ENCODE results near the gene NOXO1.
A peak's percentile ranks its signal among the peaks of the same experiment; 100 is the strongest.

The NOXO1 gene

GRCh38 chr16:2009791-2010510 lies 28.7 kb upstream of the NOXO1 start, which contains the start of gene ZNF598:
Gene ZNF598, minus strand, starts transcription at chr16:2009821.
- peak; percentile 69 for DNase-seq

- DNase-seq = no peak
Measured at GRCh38 chr16:2009164-2009711, 28.0 kb upstream of the NOXO1 start.

DNA sequence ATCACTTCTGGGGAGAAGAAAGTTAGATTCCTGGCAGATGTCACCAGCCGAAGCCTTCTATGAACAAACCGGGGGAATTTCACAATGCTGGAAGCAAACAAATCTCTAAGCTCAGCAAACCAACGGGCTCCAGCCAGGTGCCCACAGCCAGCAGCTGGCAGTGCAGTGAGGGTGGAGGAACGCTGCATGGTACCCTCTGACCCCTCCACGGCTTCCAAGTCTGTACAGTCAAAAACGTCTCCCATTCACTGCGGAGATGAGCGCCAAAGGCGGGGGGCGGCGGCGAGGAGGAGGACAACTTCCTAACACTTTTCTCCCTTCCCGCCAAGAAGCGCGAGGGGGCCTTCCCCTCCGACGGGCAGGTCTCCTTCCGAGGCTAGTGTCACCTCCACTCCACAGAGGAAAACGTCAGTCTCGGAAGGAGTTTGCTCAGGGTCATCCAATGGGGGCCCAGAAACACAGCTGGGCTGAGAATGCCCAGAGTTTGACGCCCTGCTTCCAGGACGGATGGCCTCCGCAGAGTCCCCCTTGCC lies 27.4 kb upstream of the NOXO1 start:
- DNase-seq = peak; percentile 5

DNA sequence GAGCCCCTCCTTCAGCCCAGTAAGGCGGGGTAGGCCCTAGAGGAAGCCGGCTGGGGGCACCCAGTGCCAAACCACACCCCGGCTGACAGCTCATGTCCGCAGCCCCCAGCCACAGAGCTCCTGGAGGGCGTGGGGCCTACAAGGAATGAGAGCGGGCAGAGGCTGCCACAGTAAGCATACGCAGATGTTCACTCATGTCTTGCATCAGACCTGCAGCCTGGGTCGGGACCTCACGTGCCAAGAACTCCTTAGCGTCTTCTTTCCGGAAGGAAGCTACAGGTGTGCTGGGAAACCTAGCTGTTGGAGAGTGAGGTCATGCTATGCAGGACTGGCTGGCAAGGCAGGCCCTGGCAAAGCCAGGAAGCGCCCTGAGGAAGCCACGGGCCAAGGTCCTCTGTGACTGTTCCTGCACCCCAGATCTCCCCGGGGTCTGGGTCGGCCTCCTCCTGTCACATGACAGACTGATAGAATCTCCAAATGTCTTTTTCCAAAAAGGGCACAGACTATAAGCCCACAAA lies 26.8 kb upstream of the NOXO1 start:
- DNase-seq = no peak

GRCh38 chr16:2007081-2007836 lies 26.0 kb upstream of the NOXO1 start:
- no peak for DNase-seq

GRCh38 chr16:2006317-2006716 lies 25.0 kb upstream of the NOXO1 start:
- DNase-seq = no peak

DNA sequence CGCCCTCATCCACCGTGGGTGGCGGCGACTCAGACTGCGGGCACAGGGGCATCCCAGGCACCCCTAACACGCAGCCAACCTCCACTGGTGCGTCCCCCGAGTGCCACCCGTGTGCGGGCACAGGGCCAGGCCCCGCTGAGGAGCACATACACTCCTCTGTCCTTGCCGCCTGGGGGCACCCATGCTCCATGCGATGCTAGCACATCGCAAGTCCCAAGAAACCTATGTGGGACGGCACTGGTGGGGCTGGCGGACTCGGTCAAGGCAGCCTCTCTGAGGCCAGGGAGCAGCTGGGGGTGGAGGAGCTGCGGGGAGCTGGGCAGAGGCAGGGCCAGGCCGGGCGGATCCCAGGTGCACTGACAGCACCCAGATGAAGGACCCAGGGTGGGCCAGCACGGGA lies 24.4 kb upstream of the NOXO1 start:
- DNase-seq = no peak

- DNase-seq = no peak
Measured at GRCh38 chr16:2004795-2005517, 23.7 kb upstream of the NOXO1 start.

GRCh38 chr16:2003827-2004641 lies 22.8 kb upstream of the NOXO1 start:
- peak; percentile 73 for DNase-seq

DNA sequence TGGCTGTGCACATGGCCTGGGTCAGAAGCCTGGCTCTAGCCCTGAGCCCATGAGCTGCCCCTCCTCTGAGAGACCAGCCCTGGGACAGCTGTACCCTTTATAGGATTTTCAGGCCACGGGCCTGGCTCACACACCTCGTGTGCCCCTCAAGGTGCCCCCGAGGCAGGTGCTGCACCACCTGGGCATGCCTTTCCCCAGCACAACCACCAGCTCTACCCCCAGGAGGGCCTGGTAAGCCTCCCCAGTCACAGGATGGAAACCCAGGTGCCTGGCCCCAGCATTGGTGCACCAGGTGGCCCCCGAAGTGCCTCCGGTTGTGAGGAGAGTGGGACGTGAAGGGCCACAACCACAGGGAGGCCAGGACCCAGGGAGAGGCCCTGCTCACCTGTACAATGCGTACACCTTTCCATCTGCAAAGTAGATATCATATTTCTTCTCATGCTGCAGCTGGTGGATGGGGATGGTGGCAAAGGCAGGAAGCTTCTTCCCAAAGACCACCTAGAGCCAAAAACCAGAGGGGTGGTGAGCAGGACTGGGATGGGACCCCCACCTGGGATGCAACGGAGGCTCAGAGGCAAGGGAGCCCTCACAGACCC lies 22.1 kb upstream of the NOXO1 start:
- no peak for DNase-seq

DNA sequence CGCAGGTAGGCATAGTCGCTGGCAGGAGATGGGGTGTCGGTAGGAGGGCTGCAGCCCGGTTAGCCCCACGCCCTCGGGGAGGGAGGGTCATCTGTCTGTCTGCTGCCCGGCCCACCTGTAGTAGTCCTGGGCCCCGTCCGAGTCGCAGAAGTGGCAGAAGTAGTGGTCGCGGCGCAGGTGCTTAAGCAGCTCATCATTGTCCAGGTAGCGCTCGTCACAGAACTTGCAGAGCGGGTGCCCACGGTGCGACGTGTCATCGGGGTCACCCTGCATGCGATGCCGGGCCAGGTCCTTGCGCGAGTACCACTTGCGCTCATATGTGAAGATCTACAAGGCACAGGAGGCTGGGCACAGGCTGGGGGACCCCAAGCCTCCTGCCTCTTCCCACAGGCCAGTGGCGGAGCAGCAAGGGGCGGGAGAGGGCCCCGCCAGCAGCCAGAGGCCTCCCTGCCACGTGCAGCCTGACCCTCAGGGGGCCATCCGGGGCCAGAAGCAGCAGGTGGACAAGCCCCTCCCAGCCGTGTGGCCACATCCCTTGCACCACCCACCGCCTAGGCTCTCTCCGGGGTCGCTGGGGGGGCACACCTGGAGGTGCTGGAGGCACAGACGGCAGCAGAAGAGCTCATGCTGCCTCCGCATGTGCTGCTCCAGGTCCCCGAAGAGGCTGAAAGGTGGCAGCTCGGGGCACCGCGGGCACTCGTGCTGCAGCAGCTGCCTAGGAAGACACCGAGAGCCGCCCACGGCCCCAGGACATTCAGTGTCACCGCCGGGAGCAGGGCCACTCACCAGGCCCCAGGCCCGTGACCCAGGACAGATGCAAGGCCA lies 21.3 kb upstream of the NOXO1 start:
- DNase-seq = no peak

DNA sequence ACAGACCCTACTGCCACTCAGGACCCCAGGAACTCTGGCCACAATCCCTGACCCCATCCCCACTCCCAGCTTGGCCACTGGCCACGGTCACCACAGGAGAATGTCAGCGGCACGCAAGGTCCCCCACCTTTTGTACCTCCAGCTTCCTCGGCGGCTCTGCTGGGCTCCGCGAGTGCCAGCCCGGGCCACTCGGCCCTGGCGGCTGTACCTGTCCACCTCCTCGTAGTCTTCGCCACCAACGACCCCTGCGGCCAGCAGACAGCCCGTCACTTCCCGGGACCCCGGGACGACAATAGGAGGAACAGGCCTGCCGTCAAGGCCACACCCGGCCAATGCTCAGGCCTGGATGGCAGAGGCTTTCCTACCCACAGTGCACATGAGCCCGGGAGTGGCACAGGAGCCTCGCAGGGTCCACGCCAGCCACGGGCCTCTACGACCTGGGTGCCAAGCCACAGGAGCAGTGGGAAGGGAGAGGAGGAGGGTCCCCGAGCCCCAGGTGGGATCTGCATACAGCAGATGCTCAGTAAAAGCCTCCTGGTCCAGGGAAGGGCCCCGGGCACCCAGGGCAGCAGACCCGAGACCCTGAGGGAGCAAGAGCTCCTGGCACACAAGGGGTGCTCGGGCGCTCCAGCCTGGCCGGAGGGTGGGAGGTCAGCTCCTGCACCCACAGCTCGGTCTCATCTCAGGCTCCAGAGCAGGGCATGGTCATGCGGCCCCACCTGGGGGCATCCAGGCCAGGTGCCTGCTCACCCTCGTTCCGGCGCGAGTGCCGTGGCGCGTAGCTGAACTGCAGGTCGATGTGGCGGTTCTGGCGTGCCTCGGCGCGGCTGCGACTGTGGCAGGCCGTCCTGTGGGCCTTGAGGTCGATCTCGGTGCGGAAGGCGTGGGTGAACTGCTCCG lies 20.4 kb upstream of the NOXO1 start:
- DNase-seq = no peak

- DNase-seq = no peak
Measured at GRCh38 chr16:2001035-2001434, 19.8 kb upstream of the NOXO1 start.

- no peak for DNase-seq
Measured at GRCh38 chr16:1999866-2000514, 18.7 kb upstream of the NOXO1 start.

GRCh38 chr16:1998852-1999801 lies 17.9 kb upstream of the NOXO1 start:
- DNase-seq = no peak

GRCh38 chr16:1998360-1998835 lies 17.1 kb upstream of the NOXO1 start:
- DNase-seq = no peak

DNA sequence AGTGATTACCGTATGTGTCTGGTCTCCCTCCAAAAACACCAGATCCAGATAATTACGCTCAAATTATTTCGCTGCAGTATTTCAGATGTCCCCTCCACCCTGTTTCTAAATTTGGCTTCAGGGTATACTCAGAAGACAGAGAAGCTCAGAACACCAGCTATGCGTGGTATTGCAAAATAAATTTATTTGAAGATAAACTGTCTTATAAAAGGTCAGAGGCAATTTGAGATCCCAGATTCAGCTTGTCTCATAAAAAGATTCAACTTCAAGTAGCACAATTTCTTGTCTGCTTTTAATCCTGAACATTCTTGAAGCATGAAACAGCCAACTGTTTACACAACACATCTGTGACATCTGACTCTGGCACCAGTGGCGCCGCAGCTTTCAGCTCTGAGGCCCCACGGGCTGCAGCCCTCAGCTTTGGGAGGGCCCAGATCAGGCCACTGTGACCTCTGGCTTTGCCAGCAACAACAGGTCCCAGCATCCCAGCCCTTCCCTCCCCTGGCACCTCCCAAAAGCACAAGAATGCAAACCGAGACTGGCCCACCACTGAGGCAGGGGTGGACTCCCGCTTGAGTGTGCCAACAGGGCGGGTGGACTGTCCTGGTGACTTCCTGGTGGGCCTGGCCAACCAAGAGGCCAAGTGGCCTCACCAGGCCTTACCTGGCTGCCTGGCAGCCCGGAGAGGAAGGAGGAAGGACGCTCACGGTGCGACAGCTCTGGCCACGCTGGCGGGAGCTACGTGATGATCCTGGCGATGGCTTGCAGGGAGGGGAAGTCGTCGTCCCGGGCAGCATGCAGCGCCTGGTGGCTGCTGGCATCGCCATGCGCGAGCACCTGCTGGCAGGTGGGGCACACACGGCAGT lies 16.5 kb upstream of the NOXO1 start:
- no peak for DNase-seq

All from activated effector memory CD4-positive, alpha-beta T cell treated with Interleukin-2 at 50 U/mL for 16 hours (primary cell).